ENCODE results near the gene CADPS.

CADPS gene

GRCh38 chr3:62361824-62362223, 513.4 kb downstream of the CADPS start:
- no peak for TF ChIP-seq CTCF (IDR thresholded peaks at IDR 0.05)

GRCh38 chr3:62361261-62361660, 514.0 kb downstream of the CADPS start:
- no peak for TF ChIP-seq CTCF (IDR thresholded peaks at IDR 0.05)

- TF ChIP-seq CTCF (IDR thresholded peaks at IDR 0.05) = no peak
Observed at GRCh38 chr3:62359531-62359930, 515.7 kb downstream of the CADPS start.

GRCh38 chr3:62356356-62356755, 518.9 kb downstream of the CADPS start:
- no peak for TF ChIP-seq CTCF (IDR thresholded peaks at IDR 0.05)

- no peak for TF ChIP-seq CTCF (IDR thresholded peaks at IDR 0.05)
Observed at GRCh38 chr3:62355703-62356102, 519.5 kb downstream of the CADPS start.
